ENCODE data around the gene KIAA1755. TPM values are rescaled to one million over a fixed set of nuclear protein-coding genes. Genes with fewer than 3 reads are reported as not detected.

Gene KIAA1755
- total RNA-seq, 2 donors from 2014 or later, result 3.1 to 4.2 TPM

DNA sequence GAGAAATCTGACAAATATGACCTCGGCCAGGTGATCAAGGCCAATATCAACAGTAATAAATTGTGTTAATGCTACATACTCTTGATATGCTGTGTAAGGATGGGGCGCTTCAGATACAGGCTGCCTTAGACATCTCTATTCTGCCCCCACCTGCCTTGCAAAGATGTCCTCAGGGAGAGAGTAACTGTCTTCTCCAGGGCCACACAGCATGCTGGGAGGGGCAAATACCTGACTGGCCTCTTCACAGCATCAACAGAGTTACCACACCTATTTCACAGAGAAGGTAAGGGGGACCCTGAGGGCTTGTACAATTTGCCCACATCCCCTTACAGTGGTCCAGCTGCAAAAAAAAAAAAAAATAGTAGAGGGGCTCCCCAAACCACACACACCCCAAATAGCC lies 17.2 kb upstream of the KIAA1755 start:
- no peak for DNase-seq (ENCODE audit: low spot score)
- H3K4me1 ChIP-seq, result no peaks in the 10 kb centered on the region
- H3K9me3 ChIP-seq, result no peaks in the 10 kb centered on the region
- H3K27ac ChIP-seq, result no peak overlapping the region
- H3K36me3 ChIP-seq, result no peaks in the 10 kb centered on the region
- no peak for TF ChIP-seq CTCF (IDR thresholded peaks at IDR 0.05)
- H3K4me3 ChIP-seq, result no peak overlapping the region
- H3K27me3 ChIP-seq, result no peaks in the 10 kb centered on the region

DNA sequence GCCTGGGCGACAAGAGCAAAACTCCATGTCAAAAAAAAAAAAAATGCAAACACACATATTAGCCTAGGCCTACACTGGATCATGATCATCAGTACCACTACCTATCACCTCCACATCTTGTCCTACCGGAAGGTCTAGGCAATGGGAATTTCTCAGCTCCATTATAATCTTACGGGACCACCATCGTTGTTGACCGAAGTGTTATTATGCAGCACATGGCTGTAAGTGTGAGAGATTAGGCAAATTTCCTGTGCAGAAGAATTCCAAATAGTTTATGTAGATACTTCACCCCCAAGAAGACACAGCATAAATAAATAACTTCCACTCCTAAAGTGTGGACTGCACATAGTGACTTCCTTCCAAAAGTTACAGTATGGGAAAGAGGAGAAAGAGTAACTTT lies 16.8 kb upstream of the KIAA1755 start:
- no peak for DNase-seq (ENCODE audit: low spot score)
- no peak overlapping the region for H3K27ac ChIP-seq
- H3K27me3 ChIP-seq, result no peaks in the 10 kb centered on the region
- no peaks in the 10 kb centered on the region for H3K36me3 ChIP-seq
- H3K9me3 ChIP-seq, result no peaks in the 10 kb centered on the region
- no peak overlapping the region for H3K4me3 ChIP-seq
- H3K4me1 ChIP-seq, result no peaks in the 10 kb centered on the region
- no peak for TF ChIP-seq CTCF (IDR thresholded peaks at IDR 0.05)

GRCh38 chr20:38275815-38276550 lies 15.4 kb upstream of the KIAA1755 start:
- no peak overlapping the region for H3K4me3 ChIP-seq
- no peaks in the 10 kb centered on the region for H3K27me3 ChIP-seq
- DNase-seq (ENCODE audit: low spot score), result no peak
- H3K4me1 ChIP-seq, result peaks cover 0 to 7% of the 10 kb centered on the region in 2 donors
- no peak for TF ChIP-seq CTCF (IDR thresholded peaks at IDR 0.05)
- H3K36me3 ChIP-seq, result no peaks in the 10 kb centered on the region
- no peak overlapping the region for H3K27ac ChIP-seq
- H3K9me3 ChIP-seq, result no peaks in the 10 kb centered on the region

DNA sequence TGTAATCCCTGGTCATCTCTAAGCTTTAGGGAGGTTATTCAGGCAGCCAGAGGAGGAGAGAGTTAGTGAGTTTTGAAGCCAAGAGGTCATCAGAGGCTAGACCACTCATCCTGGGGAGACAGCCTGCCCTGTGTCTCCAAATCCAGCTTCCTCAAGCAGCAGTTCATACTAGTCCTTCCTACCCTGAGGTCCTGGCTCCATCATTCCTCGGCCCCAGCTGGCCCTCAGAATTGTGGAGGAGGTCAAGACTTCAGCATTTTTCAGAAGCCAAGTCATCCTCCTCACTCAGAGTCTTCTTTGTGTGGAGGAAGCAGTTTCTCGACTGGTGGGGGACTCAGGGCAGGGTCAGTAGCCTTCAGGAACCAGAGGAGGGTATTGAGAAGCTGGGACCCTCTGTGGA lies 12.4 kb upstream of the KIAA1755 start:
- Histone ChIP-seq H3K9me3 (no peaks in the 10 kb centered on the region), H3K36me3 (no peaks in the 10 kb centered on the region), H3K27ac (peak overlapping the region in 1 of 2 donors; percentile 11), H3K4me3 (no peak overlapping the region), H3K4me1 (peaks cover 0 to 14% of the 10 kb centered on the region in 2 donors), H3K27me3 (no peaks in the 10 kb centered on the region)
- no peak for TF ChIP-seq CTCF (IDR thresholded peaks at IDR 0.05)
- DNase-seq (ENCODE audit: low spot score), result no peak

DNA sequence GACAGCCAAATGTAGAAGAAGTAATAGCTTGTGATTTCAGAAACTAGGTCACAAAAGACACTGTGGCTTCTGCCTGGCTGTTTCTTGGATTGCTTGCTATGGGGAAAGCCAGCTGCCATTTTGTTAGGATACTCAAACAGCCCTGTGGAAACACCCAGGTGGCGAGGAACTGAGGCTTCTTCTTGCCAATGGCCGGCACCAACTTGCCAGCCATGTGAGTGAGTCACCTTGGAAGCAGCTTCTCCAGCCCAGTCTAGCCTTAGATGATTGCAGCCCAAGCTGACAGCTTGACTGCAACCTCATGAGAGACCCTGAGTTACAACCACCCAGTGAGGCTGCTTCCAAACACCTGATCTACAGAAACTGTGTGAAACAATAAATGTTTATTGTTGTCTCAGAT lies 11.9 kb upstream of the KIAA1755 start:
- Histone ChIP-seq H3K27me3 (no peaks in the 10 kb centered on the region), H3K9me3 (no peaks in the 10 kb centered on the region), H3K4me3 (no peak overlapping the region), H3K27ac (peak overlapping the region in 1 of 2 donors; percentile 11), H3K4me1 (peaks cover 0 to 14% of the 10 kb centered on the region in 2 donors), H3K36me3 (no peaks in the 10 kb centered on the region)
- DNase-seq (ENCODE audit: low spot score), result no peak
- no peak for TF ChIP-seq CTCF (IDR thresholded peaks at IDR 0.05)

Measured in right atrium auricular region (tissue), 2 donors.